Panc1 (cell line): ENCODE data around the gene RGS12.

Source experiments
- POLR2AphosphoS5 ChIP-seq: IDR thresholded peaks from 2 replicates; pipeline ENCODE4 v1.6.1; 2012; ENCODE audit warnings: mild to moderate bottlenecking, low read depth, low read length, moderate library complexity
- TF ChIP-seq, protein P1 (sequence below): fragments of 450-650 bp; IDR thresholded peaks from 2 replicates; pipeline ENCODE4 v1.5.1; 2017; ENCODE audit warnings: mild to moderate bottlenecking

DNA sequence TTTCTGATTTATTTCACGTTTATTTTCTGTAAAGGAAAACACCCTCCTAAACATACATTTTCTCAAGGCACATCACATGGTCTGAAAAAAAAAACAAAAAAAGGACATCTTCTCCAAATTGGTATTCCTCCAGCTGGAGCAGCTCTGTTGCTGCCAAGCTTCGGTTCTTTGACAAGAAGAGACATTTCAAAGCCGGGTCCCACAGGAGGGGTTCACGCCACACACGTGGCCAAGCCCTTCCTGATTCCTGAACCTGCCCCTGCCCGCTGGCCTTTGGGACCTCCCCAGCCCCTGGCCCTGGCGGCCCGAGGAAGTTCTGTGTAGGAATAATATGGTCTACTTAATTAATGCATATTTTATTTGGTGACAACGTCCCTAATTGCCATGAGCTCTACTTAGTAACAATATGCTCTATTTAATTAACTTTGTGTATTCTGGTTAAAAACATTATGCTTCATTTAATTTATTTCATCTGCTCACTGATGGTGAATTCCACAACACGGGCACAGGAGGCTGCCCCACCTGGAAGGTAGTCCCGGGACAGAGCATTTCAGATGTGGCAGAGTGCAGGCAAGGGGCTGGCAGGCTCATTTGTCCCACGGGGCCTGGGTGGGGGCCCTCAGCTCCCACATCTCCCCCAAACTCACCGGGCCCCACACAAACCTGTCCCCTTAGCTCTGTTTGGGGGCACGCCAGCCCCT is 5.4 kb upstream of the RGS12 start:
- no peak for TF ChIP-seq POLR2AphosphoS5
- TF ChIP-seq, protein P1, sequence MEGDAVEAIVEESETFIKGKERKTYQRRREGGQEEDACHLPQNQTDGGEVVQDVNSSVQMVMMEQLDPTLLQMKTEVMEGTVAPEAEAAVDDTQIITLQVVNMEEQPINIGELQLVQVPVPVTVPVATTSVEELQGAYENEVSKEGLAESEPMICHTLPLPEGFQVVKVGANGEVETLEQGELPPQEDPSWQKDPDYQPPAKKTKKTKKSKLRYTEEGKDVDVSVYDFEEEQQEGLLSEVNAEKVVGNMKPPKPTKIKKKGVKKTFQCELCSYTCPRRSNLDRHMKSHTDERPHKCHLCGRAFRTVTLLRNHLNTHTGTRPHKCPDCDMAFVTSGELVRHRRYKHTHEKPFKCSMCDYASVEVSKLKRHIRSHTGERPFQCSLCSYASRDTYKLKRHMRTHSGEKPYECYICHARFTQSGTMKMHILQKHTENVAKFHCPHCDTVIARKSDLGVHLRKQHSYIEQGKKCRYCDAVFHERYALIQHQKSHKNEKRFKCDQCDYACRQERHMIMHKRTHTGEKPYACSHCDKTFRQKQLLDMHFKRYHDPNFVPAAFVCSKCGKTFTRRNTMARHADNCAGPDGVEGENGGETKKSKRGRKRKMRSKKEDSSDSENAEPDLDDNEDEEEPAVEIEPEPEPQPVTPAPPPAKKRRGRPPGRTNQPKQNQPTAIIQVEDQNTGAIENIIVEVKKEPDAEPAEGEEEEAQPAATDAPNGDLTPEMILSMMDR = no peak
